K562 (cell line): ENCODE measurements around the gene ATG10. TPM values are rescaled to one million over a fixed set of nuclear protein-coding genes. Genes with fewer than 3 reads are reported as not detected.

Experiments
- ATAC-seq: fragments of 200-7000 bp; cut with Tn5 transposase; 3 replicates; pipeline ENCODE4 v1.9.1; 2020; ENCODE audit warnings: moderate library complexity
- BruUV-seq: library from RNA; stranded (reverse); fragments of 400-500 nt; replicated peaks from 2 replicates; lab custom pipeline; 2021; lab: Mats Ljungman, UMichigan
- CTCF ChIA-PET: fragments of 300-600 bp; formaldehyde crosslinking; extraction: SDS; loops from one replicate; lab custom pipeline; 2021; ENCODE audit warnings: low intra/inter-chr PET ratio; lab: Yijun Ruan, JAX
- POLR2A ChIA-PET: fragments of 300-600, 350-650 bp; sonication (Branson Sonifier 250); formaldehyde crosslinking; extraction: SDS; loops from one replicate; lab custom pipeline; 2021; ENCODE audit warnings: antibody characterized with exemption, inconsistent platforms; lab: Yijun Ruan, JAX
- DNase-seq, 4 experiments: peaks; one replicate each; pipeline versions ENCODE4 v3.0.0 to v3.0.0-alpha.2; 2011 to 2018; ENCODE audit warnings: low spot score in 3 of 4, mixed read lengths in 3 of 4; ENCODE audit errors: extremely low read depth in 1 of 4
- FAIRE-seq: peaks from 2 replicates; lab custom pipeline; 2011; peaks lifted over from hg19 to GRCh38; lab: Jason Lieb, UNC
- H2AFZ ChIP-seq: 2 replicates; pipeline ENCODE4 v1.6.0; 2011; ENCODE audit warnings: low read depth, low read length, control low read depth, inconsistent platforms
- H3K27ac ChIP-seq: fragments of 200-600 bp; 3 replicates; pipeline ENCODE4 v1.8.0; 2011; ENCODE audit warnings: low read depth, mild to moderate bottlenecking, control low read depth, inconsistent platforms, low read length, moderate library complexity, mixed read lengths; ENCODE audit errors: extremely low read depth
- H3K27me3 ChIP-seq, 2 experiments: fragments of 300-600 bp in 1 of 2; 2 replicates in 1 of 2; 3 replicates in 1 of 2; pipeline versions ENCODE4 v1.6.0 to v1.8.0; 2011; ENCODE audit warnings: inconsistent platforms in 2 of 2, low read length in 2 of 2, mild to moderate bottlenecking in 1 of 2, mixed read lengths in 1 of 2, moderate library complexity in 1 of 2; ENCODE audit not compliant: control insufficient read depth in 2 of 2, insufficient read depth in 2 of 2
- H3K36me3 ChIP-seq: fragments of 300-600 bp; 3 replicates; pipeline ENCODE4 v1.8.0; 2011; ENCODE audit warnings: mild to moderate bottlenecking, low read length, inconsistent platforms; ENCODE audit not compliant: control insufficient read depth, insufficient read depth
- H3K4me1 ChIP-seq, 2 experiments: fragments of 200-600 bp in 1 of 2; replicated peaks in 1 of 2; 2 replicates in 1 of 2; 3 replicates in 1 of 2; pipeline versions ENCODE4 v1.5.1 to v1.8.0; 2011; ENCODE audit warnings: inconsistent platforms in 2 of 2, low read length in 2 of 2, mild to moderate bottlenecking in 1 of 2, mixed read lengths in 1 of 2, moderate library complexity in 1 of 2; ENCODE audit not compliant: control insufficient read depth in 2 of 2, insufficient read depth in 2 of 2
- H3K4me2 ChIP-seq: 2 replicates; pipeline ENCODE4 v1.6.1; 2011; ENCODE audit warnings: low read length, control low read depth, inconsistent platforms, mixed read lengths; ENCODE audit not compliant: insufficient read depth
- H3K4me3 ChIP-seq: fragments of 200-600 bp; sonication (generic), shearing (Covaris generic); 2 replicates; pipeline ENCODE4 v1.5.1; 2016; ENCODE audit warnings: control low read depth, inconsistent platforms
- H3K79me2 ChIP-seq: fragments of 200-600 bp; 3 replicates; pipeline ENCODE4 v1.8.0; 2011; ENCODE audit warnings: low read length, inconsistent platforms; ENCODE audit not compliant: control insufficient read depth, insufficient read depth
- H3K9ac ChIP-seq, 2 experiments: 2 replicates each; pipeline versions ENCODE4 v1.6.0 to v1.6.1; 2011; ENCODE audit warnings: low read depth in 2 of 2, low read length in 2 of 2, control low read depth in 1 of 2, inconsistent platforms in 1 of 2, mild to moderate bottlenecking in 1 of 2, mixed read lengths in 1 of 2; ENCODE audit not compliant: insufficient read depth in 1 of 2
- H3K9me1 ChIP-seq: one replicate; pipeline ENCODE4 v1.6.0; 2011; ENCODE audit warnings: inconsistent platforms, mild to moderate bottlenecking, low read length, moderate library complexity; ENCODE audit not compliant: control insufficient read depth, insufficient read depth
- H3K9me3 ChIP-seq: replicated peaks from 2 replicates; pipeline ENCODE4 v1.5.1; 2011; ENCODE audit warnings: low read depth, low read length, inconsistent platforms; ENCODE audit not compliant: control insufficient read depth, insufficient read depth
- H4K20me1 ChIP-seq: replicated peaks from 2 replicates; pipeline ENCODE4 v1.6.1; 2011; ENCODE audit warnings: low read length, inconsistent platforms, mixed read lengths; ENCODE audit not compliant: control insufficient read depth, insufficient read depth
- CEBPB ChIP-seq: fragments of 450-650 bp; IDR thresholded peaks from 2 replicates; pipeline ENCODE4 v1.6.1; 2016; ENCODE audit warnings: missing genetic modification characterization, missing compliant biosample characterization
- DPF2 ChIP-seq: fragments of 450-650 bp; IDR thresholded peaks from 2 replicates; pipeline ENCODE4 v1.6.1; 2016
- EHMT2 ChIP-seq: fragments of 450-650 bp; IDR thresholded peaks from 2 replicates; pipeline ENCODE4 v1.6.1; 2018; ENCODE audit warnings: antibody characterized with exemption
- RAD21 ChIP-seq, 2 experiments: fragments of 250-450 bp in 1 of 2; fragments of 450-650 bp in 1 of 2; sonication (Bioruptor Pico) in 1 of 2; formaldehyde crosslinking in 1 of 2; IDR thresholded peaks in 1 of 2; conservative IDR thresholded peaks in 1 of 2; 2 replicates each; pipeline versions ENCODE4 v1.4.0 to v1.8.0; 2020 to 2022; ENCODE audit warnings: mild to moderate bottlenecking in 2 of 2, moderate library complexity in 1 of 2
- RBM34 ChIP-seq: fragments of 200-400 bp; formaldehyde crosslinking; IDR thresholded peaks from 2 replicates; pipeline ENCODE4 v1.6.1; 2018; ENCODE audit warnings: low read length, borderline replicate concordance; ENCODE audit not compliant: insufficient read depth
- SMARCC2 ChIP-seq: fragments of 450-650 bp; IDR thresholded peaks from 2 replicates; pipeline ENCODE4 v1.6.1; 2017; ENCODE audit warnings: antibody characterized with exemption, moderate library complexity, mild to moderate bottlenecking, low read depth
- SNIP1 ChIP-seq: fragments of 450-650 bp; IDR thresholded peaks from 2 replicates; pipeline ENCODE4 v1.7.1; 2017; ENCODE audit warnings: low read depth, mild to moderate bottlenecking
- SRSF3 ChIP-seq: fragments of 200-400 bp; formaldehyde crosslinking; IDR thresholded peaks from 2 replicates; pipeline ENCODE4 v1.6.1; 2016; ENCODE audit warnings: mild to moderate bottlenecking, low read length, moderate library complexity; ENCODE audit not compliant: insufficient read depth
- TRIM28 ChIP-seq: fragments of 450-650 bp; IDR thresholded peaks from 2 replicates; pipeline ENCODE4 v1.6.1; 2017
- ZNF444 ChIP-seq: fragments of 250-450 bp; sonication (Bioruptor Pico); IDR thresholded peaks from 2 replicates; pipeline ENCODE4 v1.4.0; 2020; ENCODE audit warnings: mild to moderate bottlenecking, moderate library complexity
- WGBS: fragments of 100-300 bp; shearing (Covaris generic); methylation state at CpG from one replicate; pipeline ENCODE4 v1.1.6; 2016; ENCODE audit warnings: low coverage, mixed read lengths; ENCODE audit not compliant: insufficient coverage; ENCODE audit errors: missing lambda C conversion rate; 5-methylcytosine and 5-hydroxymethylcytosine counted together
- in situ Hi-C: fragments of 300-500 bp; cut with MboI; formaldehyde crosslinking; loops from 4 replicates; pipeline ENCODE4 v1.15.0; 2018; ENCODE audit warnings: inconsistent platforms, mixed read lengths
- intact Hi-C: fragments of 100-400 bp; cut with micrococcal nuclease; formaldehyde crosslinking; loops from 2 replicates; pipeline ENCODE4 v1.14.2; 2022
- polyA plus RNA-seq, 8 experiments: library from polyadenylated mRNA; depleted of rRNA in 4 of 8; stranded (reverse) in 5 of 8; unstranded in 3 of 8; fragments of >200 nt; fragmentation: Nextera tagmentation in 2 of 8; fragmentation: Illumina TruSeq in 1 of 8; extraction: Ambion mirVana in 2 of 8; extraction: Trizol in 1 of 8; gene quantifications; 2 replicates each; pipeline versions ENCODE4 v1.2.1 to v1.2.3, GENCODE V29; 2011 to 2014; ENCODE audit warnings: inconsistent platforms in 1 of 8, missing spikeins in 1 of 8
- total RNA-seq, 7 experiments: library from RNA; depleted of rRNA in 6 of 7; stranded (reverse); fragments of >200 nt in 6 of 7; fragmentation: Illumina TruSeq in 2 of 7; extraction: Trizol in 2 of 7; gene quantifications; 2 replicates each; pipeline versions ENCODE4 v1.2.1 to v1.2.3, GENCODE V29; 2011 to 2021; ENCODE audit warnings: low replicate concordance in 1 of 7
- TF ChIP-seq, protein P1 (sequence below): sonication (generic); formaldehyde crosslinking; IDR thresholded peaks from 2 replicates; pipeline ENCODE4 v1.8.1; 2023; ENCODE audit warnings: mild to moderate bottlenecking, missing genetic modification reagents
- TF ChIP-seq, protein P2 (sequence below), 3 experiments: IDR thresholded peaks in 2 of 3; conservative IDR thresholded peaks in 1 of 3; 2 replicates each; pipeline ENCODE4 v1.5.1; 2011 to 2012; ENCODE audit warnings: low read length in 3 of 3, mild to moderate bottlenecking in 3 of 3, control low read depth in 2 of 3, improper control_type of control experiment in 1 of 3, inconsistent platforms in 1 of 3, low read depth in 1 of 3, mixed read lengths in 1 of 3, moderate library complexity in 1 of 3; ENCODE audit not compliant: insufficient read depth in 2 of 3

Gene ATG10
- total and polyA plus RNA-seq, 9 of the 15 experiments (the other 6 are each of a cell fraction or from before 2014, with no cell fraction given), result 7.0 to 18.8 (median 14.6) TPM

DNA sequence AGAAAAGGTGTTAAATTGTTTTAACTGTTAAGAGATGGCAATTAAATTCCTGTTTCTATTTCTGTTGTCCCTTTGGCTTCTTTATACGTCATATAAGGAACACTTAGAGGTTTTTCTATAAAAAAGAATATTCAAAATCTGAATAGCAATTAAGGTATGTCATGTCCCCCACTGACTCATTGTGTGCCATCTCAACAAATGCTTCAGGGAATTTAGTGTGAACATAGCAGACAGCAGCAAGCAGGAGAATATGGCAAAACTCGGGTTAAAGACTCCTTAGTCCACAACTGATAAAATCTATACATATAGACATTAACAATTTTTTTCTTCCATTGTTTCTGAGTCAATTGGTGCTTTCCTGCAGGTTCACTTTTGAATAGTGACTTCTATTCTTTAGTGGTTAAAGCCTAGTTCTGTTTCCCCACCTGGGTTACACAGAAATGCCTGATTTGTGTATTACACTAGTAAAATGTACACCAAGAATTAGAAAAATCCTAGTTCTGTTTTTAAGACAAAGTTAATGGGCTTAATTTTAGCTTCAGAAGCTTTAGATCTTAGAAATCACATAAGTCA is 324.2 kb downstream of the ATG10 start (continued):
- TF ChIP-seq, protein P1, sequence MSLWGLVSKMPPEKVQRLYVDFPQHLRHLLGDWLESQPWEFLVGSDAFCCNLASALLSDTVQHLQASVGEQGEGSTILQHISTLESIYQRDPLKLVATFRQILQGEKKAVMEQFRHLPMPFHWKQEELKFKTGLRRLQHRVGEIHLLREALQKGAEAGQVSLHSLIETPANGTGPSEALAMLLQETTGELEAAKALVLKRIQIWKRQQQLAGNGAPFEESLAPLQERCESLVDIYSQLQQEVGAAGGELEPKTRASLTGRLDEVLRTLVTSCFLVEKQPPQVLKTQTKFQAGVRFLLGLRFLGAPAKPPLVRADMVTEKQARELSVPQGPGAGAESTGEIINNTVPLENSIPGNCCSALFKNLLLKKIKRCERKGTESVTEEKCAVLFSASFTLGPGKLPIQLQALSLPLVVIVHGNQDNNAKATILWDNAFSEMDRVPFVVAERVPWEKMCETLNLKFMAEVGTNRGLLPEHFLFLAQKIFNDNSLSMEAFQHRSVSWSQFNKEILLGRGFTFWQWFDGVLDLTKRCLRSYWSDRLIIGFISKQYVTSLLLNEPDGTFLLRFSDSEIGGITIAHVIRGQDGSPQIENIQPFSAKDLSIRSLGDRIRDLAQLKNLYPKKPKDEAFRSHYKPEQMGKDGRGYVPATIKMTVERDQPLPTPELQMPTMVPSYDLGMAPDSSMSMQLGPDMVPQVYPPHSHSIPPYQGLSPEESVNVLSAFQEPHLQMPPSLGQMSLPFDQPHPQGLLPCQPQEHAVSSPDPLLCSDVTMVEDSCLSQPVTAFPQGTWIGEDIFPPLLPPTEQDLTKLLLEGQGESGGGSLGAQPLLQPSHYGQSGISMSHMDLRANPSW (CRISPR knock-in tag), result no peak
- no peak for TF ChIP-seq SRSF3

DNA sequence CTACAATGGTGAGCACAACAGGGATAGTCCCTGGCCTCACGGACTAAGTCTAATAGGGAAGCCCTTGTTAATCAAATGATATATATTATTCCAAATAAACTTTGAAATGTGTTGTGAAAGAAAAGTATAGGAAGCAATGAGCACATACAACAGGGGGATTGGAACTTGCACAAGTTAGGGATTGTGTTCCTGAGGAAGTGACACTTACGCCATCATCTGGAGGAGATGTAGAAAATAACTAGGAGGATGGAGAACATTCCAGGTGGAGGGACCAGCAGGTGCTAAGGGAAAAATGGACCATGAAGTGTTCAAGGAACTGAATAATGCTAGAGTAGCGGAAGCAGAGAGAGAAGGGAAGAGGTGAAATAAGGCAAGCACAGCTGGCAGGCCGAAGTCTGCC is 325.1 kb downstream of the ATG10 start:
- in situ Hi-C loops, result no loop called here
- 49% methylated on average over 4 of the region's 4 CpGs for WGBS
- no peaks in the 10 kb centered on the region for H3K79me2 ChIP-seq
- CTCF ChIA-PET, result no interaction called here
- no peak overlapping the region for H3K4me3 ChIP-seq
- FAIRE-seq (peak; percentile 61), ATAC-seq (0 out of 3 replicates have a peak, but pooled peaks have one; percentile 40), DNase-seq (no peak)
- no peak overlapping the region for H3K4me2 ChIP-seq
- H3K9me1 ChIP-seq, result no peaks in the 10 kb centered on the region
- no peak overlapping the region for H3K27ac ChIP-seq
- POLR2A ChIA-PET, result interaction anchor here (1.0 kb wide), 1 partner anchor 9 kb away, joined by 3 read pairs; no protein-coding TSS in a partner anchor
- H3K9me3 ChIP-seq, result no peaks in the 10 kb centered on the region
- H2AFZ ChIP-seq, result no peak overlapping the region
- no peaks in the 10 kb centered on the region for H3K27me3 ChIP-seq
- H3K4me1 ChIP-seq, result 0 out of 5 replicates have a peak, but pooled peaks cover 0 to 2% of the 10 kb centered on the region in 2 experiments
- H3K9ac ChIP-seq, result no peak overlapping the region
- intact Hi-C loops, result loop anchor here (2.0 to 5.0 kb wide), 2 partner anchors 60 to 122 kb away; no protein-coding TSS in a partner anchor
- no peaks in the 10 kb centered on the region for H4K20me1 ChIP-seq
- no peaks in the 10 kb centered on the region for H3K36me3 ChIP-seq
- no TSS peak for BruUV-seq
- TF ChIP-seq EHMT2 (no peak), SNIP1 (no peak), CEBPB (tag) (peak; percentile 34; the same call in 1 of the 2 replicates), RAD21 (CRISPR knock-in tag; conservative IDR thresholded peaks at IDR 0.05 in 1 of 2, IDR thresholded peaks at IDR 0.05 in 1 of 2) (peak in 1 of 2 experiments; percentile 60; a peak in 2 of 4 replicates), ZNF444 (CRISPR knock-in tag) (no peak), TRIM28 (no peak), SMARCC2 (no peak), DPF2 (no peak), RBM34 (no peak)
- TF ChIP-seq, protein P2, sequence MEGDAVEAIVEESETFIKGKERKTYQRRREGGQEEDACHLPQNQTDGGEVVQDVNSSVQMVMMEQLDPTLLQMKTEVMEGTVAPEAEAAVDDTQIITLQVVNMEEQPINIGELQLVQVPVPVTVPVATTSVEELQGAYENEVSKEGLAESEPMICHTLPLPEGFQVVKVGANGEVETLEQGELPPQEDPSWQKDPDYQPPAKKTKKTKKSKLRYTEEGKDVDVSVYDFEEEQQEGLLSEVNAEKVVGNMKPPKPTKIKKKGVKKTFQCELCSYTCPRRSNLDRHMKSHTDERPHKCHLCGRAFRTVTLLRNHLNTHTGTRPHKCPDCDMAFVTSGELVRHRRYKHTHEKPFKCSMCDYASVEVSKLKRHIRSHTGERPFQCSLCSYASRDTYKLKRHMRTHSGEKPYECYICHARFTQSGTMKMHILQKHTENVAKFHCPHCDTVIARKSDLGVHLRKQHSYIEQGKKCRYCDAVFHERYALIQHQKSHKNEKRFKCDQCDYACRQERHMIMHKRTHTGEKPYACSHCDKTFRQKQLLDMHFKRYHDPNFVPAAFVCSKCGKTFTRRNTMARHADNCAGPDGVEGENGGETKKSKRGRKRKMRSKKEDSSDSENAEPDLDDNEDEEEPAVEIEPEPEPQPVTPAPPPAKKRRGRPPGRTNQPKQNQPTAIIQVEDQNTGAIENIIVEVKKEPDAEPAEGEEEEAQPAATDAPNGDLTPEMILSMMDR (IDR thresholded peaks at IDR 0.05 in 2 of 3, conservative IDR thresholded peaks at IDR 0.05 in 1 of 3; ENCODE audit: insufficient read depth in 2 of 3, low read depth in 1 of 3, low read length in 3 of 3), result peak; percentile 14 to 48 (median 21); a peak in 2 of 6 replicates
